Activated effector memory CD4-positive, alpha-beta T cell treated with anti-CD3 and anti-CD28 coated beads, Interleukin-2, amount 50 U/mL, for 16 hours (primary cell): ENCODE data around the gene AJUBA.
"Not testable (repeated sequence)": the region's sequence is repeated elsewhere in the genome, so short reads cannot be mapped to it uniquely, and the experiment has no call there.

Experiments used
- DNase-seq: peaks from one replicate; pipeline ENCODE4 v3.0.0-alpha.2; 2020

The AJUBA gene

GRCh38 chr14:22982477-22983245 is at the start of gene AJUBA:
AJUBA (minus strand) TSS chr14:22982551; CDS start chr14:22982266, 285 bp downstream.
- peak; percentile 90 for DNase-seq

GRCh38 chr14:23030936-23031335 is 48.6 kb upstream of the AJUBA start:
- DNase-seq = peak; percentile 9

- no peak for DNase-seq
Observed at GRCh38 chr14:23028799-23029198, 46.4 kb upstream of the AJUBA start.

DNA sequence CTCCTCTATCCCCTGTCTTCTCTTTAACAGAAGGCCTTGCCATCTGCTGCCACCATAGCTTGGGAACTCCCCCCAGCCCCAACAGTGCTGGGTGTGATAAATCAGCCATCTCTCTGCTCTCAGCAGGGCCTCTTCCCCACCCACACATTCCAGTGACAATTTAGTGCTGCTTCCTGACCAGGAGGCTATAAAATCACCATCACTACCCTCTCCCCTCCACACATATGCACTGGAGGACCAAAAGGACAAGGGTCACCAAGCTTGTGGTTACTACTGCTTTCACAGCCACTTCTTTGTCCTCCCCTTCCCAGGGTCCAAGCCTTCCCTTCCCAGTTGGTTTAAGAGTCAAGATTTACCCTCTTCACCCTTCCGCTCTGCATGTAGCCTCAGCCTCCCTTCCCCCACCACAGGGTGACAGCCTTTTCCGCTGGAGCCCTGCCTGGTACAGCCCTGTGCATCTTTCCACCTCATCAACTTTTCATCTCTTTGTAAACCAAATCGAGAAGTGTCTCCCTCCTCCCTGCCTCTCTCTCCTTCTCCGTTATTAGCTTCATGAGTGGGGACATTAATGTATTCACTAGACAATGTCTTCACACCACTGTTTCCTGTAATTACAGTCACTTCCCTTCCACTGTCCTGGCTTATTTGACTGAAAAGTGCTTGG is 42.9 kb upstream of the AJUBA start:
- no peak for DNase-seq

DNA sequence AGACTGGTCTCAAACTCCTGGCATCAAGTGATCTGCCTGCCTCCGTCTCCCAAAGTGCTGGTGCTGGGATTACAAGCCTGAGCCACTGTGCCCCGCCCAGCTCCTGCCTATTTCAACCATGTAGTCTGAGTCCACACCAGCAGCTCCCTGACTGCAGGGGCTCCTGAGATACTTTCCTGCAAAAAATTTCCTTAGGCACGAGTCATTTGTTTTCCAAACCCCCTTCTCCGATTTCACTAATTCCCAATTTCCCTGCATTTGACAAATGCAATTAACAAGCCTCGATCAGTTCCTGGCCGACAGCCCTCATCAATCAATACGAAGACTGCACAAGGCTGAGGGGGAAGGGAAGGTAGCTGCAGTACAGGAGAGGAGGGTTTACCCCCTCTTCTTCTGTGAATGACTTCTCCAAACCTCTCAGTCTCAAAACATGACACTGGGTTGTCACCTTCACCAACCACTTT is 42.3 kb upstream of the AJUBA start:
- DNase-seq = no peak

- no peak for DNase-seq
Observed at GRCh38 chr14:23023795-23024152, 41.4 kb upstream of the AJUBA start.

DNA sequence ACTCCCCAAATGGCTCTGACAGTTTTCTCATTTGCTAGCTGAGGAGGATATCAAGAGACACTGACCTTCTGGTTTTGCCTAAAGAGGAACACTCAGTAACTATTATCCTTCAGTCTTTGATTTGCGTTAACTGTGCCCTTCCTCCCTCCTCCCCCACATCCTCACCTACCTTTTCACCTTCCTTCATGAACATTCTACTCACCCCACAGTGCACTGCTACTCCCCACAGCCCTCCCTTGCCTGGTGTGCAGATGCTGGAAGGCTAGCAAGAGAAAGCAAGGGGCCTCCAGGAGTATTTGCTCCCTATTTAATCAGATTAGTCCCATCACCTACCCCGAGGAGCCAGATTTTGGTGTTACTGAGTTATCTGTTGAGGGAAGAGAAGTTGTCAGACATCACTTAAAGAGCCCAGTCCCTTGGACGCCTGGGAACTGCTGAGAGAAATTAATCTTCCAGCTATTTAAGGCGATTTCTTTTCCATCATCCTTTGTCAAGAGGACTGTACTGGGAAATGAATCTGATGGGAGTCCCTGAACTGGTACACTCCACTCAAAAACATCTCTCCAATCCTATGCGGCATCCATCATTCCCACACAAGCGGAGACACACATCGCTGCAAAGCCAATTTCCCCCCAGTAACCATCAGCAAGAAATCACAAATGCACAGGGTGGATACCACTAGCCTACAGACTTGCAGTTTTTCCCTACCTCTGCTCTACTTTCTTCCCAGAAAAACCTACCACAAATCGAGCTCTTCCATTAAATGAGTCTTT is 40.9 kb upstream of the AJUBA start:
- DNase-seq = no peak

DNA sequence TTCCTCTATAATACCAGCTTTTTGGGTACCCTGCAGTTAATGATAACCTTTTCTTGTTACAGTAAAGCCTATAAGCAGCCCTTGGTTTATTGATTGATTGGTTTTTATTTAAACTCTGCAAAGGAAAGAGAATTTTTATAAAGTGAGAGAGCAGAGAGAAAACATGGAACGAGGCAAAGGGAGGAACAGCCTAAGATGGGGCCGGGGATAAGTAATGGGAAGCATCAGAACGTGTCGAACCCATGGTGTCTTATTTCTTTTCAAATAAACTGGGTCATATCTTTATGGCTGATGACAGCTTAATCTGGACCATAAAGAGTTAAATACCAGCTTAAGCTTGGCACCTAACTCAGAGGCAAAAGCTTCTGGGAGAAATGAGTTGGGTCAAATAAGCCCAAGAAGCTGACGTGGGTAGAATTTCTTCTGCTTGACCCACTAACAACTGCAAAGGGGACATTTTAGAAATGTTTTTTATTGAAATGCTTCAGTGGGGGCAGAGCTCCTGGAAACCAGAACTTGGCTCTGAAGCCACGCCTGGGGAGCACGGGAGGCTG is 39.6 kb upstream of the AJUBA start:
- DNase-seq = no peak

DNA sequence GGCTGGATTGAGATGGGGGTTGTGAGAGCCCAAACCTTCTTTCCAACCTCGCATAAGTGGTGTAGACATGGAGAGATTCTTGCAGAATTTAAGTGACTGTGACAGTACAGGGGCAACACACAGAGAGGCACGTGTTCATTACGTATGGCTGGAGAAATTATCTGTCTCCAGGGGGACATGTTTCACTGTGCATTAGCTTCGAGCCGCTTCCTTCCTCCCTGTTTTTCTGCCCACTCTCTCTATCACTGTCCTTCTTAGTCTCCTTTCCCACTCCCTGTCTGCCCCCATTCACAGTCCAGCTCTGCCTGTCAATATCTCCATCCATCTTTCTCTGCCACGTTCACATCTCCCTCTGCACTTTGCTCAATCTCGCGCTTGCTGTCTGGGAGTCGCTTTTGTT is 39.1 kb upstream of the AJUBA start:
- no peak for DNase-seq

DNA sequence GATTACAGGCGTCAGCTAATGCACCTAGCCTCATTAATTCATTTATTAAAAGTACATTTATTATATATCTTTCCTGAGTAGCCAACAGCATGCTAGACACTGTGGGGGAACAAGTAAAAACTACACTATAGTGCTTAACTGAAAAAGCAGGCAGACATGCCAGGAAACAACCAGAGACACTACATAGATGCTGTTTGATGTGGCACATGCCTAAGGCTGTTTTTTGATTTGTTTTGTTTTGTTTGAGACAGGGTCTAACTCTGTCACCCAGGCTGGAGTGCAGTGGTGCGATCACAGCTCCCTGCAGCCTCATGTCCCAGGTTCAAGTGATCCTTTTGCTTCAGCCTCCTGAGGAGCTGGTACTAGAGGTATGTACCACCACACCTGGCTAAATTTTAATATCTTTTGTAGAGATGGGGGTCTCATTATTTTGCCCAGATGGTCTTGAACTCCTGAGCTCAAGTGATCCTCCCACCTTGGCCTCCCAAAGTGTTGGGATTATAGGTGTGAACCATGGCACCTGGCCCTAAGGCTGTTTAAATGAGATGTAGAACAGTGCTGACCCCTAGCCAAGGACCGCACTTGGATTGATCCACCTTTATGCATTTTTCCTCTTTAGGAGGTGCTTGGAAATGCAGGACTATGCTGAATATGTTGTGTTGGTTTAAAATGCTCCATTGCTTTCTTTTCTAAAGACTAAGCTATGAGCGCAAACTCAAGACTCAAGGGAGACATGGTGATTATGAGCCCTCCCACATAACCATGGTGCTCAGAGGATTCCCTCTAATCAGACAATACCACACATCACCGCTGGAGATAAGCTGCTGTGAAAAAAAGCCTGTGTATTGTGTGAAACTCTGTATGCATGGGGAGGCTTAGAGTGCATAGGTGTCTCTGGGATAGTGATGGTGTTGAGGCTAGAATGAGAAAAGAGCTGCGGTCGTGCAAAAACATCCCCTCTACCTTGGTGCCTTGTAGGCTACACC is 38.1 kb upstream of the AJUBA start:
- no peak for DNase-seq

GRCh38 chr14:23018107-23018506 is 35.8 kb upstream of the AJUBA start:
- DNase-seq = no peak

DNA sequence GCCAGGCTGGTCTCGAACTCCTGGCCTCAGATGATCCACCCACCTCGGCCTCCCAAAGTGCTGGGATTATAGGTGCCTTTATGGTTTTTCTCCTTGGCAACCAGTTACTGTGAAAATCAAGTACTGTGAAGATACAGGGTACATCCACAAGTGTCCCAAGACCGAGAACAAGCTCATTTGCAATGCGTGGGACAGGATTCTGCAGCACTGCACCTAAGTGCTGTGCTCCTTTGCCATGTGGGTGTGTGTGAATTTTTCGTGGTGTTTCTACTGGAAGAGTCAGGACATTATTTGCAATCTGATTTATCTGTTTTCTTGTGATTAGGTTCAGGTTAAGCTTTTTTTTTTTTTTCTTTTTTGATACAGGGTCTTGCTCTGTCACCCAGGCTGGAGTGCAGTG is 34.7 kb upstream of the AJUBA start:
- no peak for DNase-seq

DNA sequence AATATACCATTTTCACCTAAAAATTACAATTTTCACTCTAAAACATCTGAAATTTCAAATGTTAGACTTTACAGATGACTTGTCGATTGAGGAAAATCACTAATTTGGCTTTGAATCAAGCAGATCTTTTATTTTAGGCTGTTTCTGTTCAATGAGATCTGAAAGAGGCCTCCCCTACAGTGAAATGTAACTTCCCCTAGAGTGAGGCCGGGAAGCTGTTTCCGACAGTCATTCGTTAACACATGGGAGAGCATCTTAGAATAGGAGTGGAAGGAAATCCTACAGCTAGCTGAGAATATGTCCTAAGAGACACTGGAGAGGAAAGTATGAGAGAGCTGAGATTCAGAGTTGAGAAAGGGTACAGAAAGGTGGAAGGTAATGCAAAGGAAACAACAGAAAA is 33.3 kb upstream of the AJUBA start:
- DNase-seq = no peak

DNA sequence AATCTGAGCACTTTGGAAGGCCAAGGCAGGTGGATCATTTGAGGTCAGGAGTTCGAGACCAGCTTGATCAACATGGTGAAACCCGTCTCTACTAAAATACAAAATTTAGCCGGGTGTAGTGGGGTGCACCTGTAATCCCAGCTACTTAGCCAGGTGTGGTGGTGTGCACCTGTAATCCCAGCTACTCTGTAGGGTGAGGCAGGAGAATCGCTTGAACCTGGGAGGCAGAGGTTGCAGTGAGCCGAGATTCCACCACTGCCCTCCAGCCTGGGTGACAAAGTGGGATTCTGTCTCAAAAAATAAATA is 31.4 kb upstream of the AJUBA start:
- not testable (repeated sequence) for DNase-seq

- no peak for DNase-seq
Observed at GRCh38 chr14:23013054-23013748, 30.9 kb upstream of the AJUBA start.

- DNase-seq = peak; percentile 93
Observed at GRCh38 chr14:23009939-23010726, 27.8 kb upstream of the AJUBA start, which contains the start of gene C14orf93. C14orf93 (minus strand) TSS chr14:23010143; CDS start chr14:22999023, 11,120 bp downstream.

GRCh38 chr14:23009483-23009938 is 27.2 kb upstream of the AJUBA start:
- DNase-seq = no peak

- DNase-seq = no peak
Observed at GRCh38 chr14:23008831-23009230, 26.5 kb upstream of the AJUBA start.

GRCh38 chr14:23006544-23007419 is 24.4 kb upstream of the AJUBA start:
- peak; percentile 99 for DNase-seq

- DNase-seq = no peak
Observed at GRCh38 chr14:23006188-23006534, 23.8 kb upstream of the AJUBA start.
